Lung (tissue), 12 donors: ENCODE measurements around the gene MED27. TPM values are rescaled to one million over a fixed set of nuclear protein-coding genes. Genes with fewer than 3 reads are reported as not detected.

Experiments used
- ATAC-seq: fragments of 200-7000 bp; cut with Tn5 transposase; one replicate; pipeline ENCODE4 v1.9.1; 2020; ENCODE audit warnings: moderate number of reproducible peaks; ENCODE audit not compliant: insufficient read depth, low FRiP score
- DNase-seq, 3 donors: peaks; one replicate each; pipeline ENCODE4 v3.0.0-alpha.2; 2013 to 2017
- H3K27ac ChIP-seq, 2 donors: one replicate each; pipeline ENCODE4 v1.5.1; 2013; ENCODE audit warnings: mild to moderate bottlenecking in 2 of 2, moderate library complexity in 2 of 2, control low read depth in 1 of 2, inconsistent platforms in 1 of 2, low read depth in 1 of 2, low read length in 1 of 2
- H3K27me3 ChIP-seq, 3 donors: one replicate each; pipeline ENCODE4 v1.5.1; 2013; ENCODE audit warnings: low read length in 2 of 3; ENCODE audit not compliant: control insufficient read depth in 3 of 3, insufficient read depth in 3 of 3
- H3K36me3 ChIP-seq, 4 donors: one replicate each; pipeline ENCODE4 v1.5.1; 2013; ENCODE audit warnings: low read length in 4 of 4, mild to moderate bottlenecking in 1 of 4, moderate library complexity in 1 of 4; ENCODE audit not compliant: control insufficient read depth in 4 of 4, insufficient read depth in 4 of 4
- H3K4me1 ChIP-seq, 5 donors: one replicate each; pipeline ENCODE4 v1.5.1; 2013; ENCODE audit warnings: low read length in 5 of 5, mild to moderate bottlenecking in 2 of 5, moderate library complexity in 1 of 5; ENCODE audit not compliant: control insufficient read depth in 5 of 5, insufficient read depth in 5 of 5
- H3K4me3 ChIP-seq: one replicate; pipeline ENCODE4 v1.5.1; 2013; ENCODE audit warnings: mild to moderate bottlenecking, control low read depth, moderate library complexity
- H3K9ac ChIP-seq, 2 donors: one replicate each; pipeline ENCODE4 v1.5.1; 2013; ENCODE audit warnings: low read length in 2 of 2, control low read depth in 1 of 2; ENCODE audit not compliant: insufficient read depth in 1 of 2
- H3K9me3 ChIP-seq, 4 donors: one replicate each; pipeline ENCODE4 v1.5.1; 2013; ENCODE audit warnings: low read length in 3 of 4, mild to moderate bottlenecking in 1 of 4, moderate library complexity in 1 of 4; ENCODE audit not compliant: control insufficient read depth in 4 of 4, insufficient read depth in 3 of 4
- WGBS, 2 donors: extraction: QIAGEN DNeasy Blood & Tissue Kit; methylation state at CpG; one replicate each; pipeline ENCODE4 v1.1.7; 2013; 5-methylcytosine and 5-hydroxymethylcytosine counted together
- polyA plus RNA-seq, 2 donors: library from polyadenylated mRNA; stranded (reverse); fragments of 200-250 nt; gene quantifications; one replicate each; pipeline ENCODE4 v1.2.1, GENCODE V29; 2013
- total RNA-seq, 2 donors: library from RNA; depleted of rRNA in 1 of 2; stranded (reverse); fragments of >200 nt in 1 of 2; gene quantifications; one replicate each; pipeline ENCODE4 v1.2.1, GENCODE V29; 2014 to 2021
- TF ChIP-seq, protein P1 (sequence below): IDR thresholded peaks from 2 replicates; pipeline ENCODE4 v1.5.1; 2012; ENCODE audit warnings: mild to moderate bottlenecking; ENCODE audit errors: control extremely low read depth, extremely low read depth
- donor health status: control.
- donor health status: control.
- donor health status: Bipolar disorder and iron deficiency.
- donor health status: healthy.
- donor health status: DM: yes; HTN: yes; CAD: no.

Gene MED27
- total and polyA plus RNA-seq, 4 donors = 9.8 to 22.3 (median 16.7) TPM

GRCh38 chr9:131833906-131834305 lies 245.8 kb downstream of the MED27 start:
- Histone ChIP-seq H3K9me3 (peaks cover 0 to 22% (median 5%) of the 10 kb centered on the region in 4 donors), H3K36me3 (no peaks in the 10 kb centered on the region), H3K27me3 (peaks cover 0 to 12% (median 0%) of the 10 kb centered on the region in 3 donors), H3K4me1 (peaks cover 0 to 14% (median 0%) of the 10 kb centered on the region in 5 donors), H3K27ac (no peak overlapping the region), H3K9ac (no peak overlapping the region), H3K4me3 (no peak overlapping the region)
- DNase-seq (no peak), ATAC-seq (no peak)
- TF ChIP-seq, protein P1, sequence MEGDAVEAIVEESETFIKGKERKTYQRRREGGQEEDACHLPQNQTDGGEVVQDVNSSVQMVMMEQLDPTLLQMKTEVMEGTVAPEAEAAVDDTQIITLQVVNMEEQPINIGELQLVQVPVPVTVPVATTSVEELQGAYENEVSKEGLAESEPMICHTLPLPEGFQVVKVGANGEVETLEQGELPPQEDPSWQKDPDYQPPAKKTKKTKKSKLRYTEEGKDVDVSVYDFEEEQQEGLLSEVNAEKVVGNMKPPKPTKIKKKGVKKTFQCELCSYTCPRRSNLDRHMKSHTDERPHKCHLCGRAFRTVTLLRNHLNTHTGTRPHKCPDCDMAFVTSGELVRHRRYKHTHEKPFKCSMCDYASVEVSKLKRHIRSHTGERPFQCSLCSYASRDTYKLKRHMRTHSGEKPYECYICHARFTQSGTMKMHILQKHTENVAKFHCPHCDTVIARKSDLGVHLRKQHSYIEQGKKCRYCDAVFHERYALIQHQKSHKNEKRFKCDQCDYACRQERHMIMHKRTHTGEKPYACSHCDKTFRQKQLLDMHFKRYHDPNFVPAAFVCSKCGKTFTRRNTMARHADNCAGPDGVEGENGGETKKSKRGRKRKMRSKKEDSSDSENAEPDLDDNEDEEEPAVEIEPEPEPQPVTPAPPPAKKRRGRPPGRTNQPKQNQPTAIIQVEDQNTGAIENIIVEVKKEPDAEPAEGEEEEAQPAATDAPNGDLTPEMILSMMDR = no peak
- 95 to 97% methylated on average over 2 of the region's 2 CpGs for WGBS, 2 donors

DNA sequence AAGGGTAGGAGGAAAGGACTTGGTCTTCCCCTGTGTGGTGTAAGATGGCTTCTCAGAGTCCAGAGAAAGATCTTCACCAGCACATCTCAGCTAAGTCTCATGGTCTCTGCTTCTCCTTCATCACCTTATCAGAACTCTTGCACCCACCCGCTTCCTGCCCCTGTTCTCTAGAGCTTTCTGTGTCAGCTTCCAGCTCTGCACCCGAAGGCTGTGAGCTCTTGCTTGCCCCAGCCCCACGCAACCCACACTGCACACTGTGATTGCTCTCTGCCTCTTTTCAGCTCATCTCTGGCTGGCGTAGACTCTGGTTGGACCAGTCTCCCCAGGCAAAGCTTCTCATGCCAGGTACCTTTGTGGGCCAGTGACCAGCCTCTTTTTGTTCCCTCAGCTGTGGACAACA lies 246.6 kb downstream of the MED27 start:
- Histone ChIP-seq H3K4me3 (no peak overlapping the region), H3K27me3 (peaks cover 0 to 11% (median 0%) of the 10 kb centered on the region in 3 donors), H3K9me3 (peaks cover 0 to 22% (median 5%) of the 10 kb centered on the region in 4 donors), H3K27ac (no peak overlapping the region), H3K36me3 (no peaks in the 10 kb centered on the region), H3K4me1 (peaks cover 0 to 14% (median 0%) of the 10 kb centered on the region in 5 donors), H3K9ac (no peak overlapping the region)
- WGBS, 2 donors = 64 to 76% methylated on average over 4 of the region's 4 CpGs
- DNase-seq (no peak), ATAC-seq (no peak)
- TF ChIP-seq, protein P1 = no peak

DNA sequence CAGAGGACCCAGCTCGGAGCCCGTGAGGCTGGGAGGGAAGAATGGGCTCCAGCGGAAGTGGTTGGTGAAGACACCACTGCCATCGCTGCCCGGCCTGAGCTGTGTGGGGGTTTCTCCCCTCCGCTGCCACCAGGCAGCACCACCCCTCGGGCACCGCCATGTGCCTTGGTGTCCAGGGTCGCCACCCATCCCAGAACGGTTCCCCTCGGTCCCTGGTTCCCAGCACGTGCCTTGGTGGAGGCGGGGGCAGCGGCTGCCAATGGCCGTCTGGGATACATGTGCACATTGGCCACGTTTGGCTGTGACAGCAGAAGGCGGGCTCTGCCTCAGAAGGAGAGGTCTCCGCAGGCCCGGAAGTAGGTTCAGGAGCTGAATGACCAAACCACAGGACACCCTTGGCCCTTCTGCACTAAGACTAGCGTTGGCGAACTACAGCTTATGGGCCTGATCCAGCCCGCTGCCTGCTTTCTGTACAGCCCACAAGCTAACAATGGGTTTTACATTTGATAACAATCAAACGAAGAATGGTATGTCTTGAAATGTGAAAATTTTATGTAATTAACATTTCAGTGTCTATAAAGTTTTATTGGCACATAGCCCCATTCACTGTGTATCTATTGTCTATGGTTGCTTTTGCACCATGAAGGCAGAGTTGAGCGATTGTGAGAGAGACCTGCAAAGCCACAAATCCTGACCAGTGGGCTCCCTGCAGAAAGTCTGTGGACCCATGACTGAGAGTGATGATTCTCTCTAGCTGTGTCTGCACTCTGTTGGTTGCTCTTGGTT lies 248.1 kb downstream of the MED27 start:
- Histone ChIP-seq H3K4me1 (peaks cover 0 to 14% (median 0%) of the 10 kb centered on the region in 5 donors), H3K9ac (no peak overlapping the region), H3K9me3 (peaks cover 0 to 22% (median 5%) of the 10 kb centered on the region in 4 donors), H3K36me3 (no peaks in the 10 kb centered on the region), H3K4me3 (no peak overlapping the region), H3K27me3 (peaks cover 0 to 14% (median 0%) of the 10 kb centered on the region in 3 donors), H3K27ac (no peak overlapping the region)
- ATAC-seq (no peak), DNase-seq (no peak)
- 88 to 92% methylated on average over 24 of the region's 24 CpGs for WGBS, 2 donors
- TF ChIP-seq, protein P1 = no peak
